ENCODE results near the gene SLC43A2.
"Not testable (repeated sequence)": the region's sequence is repeated elsewhere in the genome, so short reads cannot be mapped to it uniquely, and the experiment has no call there.

Gene SLC43A2

GRCh38 chr17:1533661-1534325 lies 94.8 kb downstream of the SLC43A2 start:
- DNase-seq: no peak

GRCh38 chr17:1532836-1533602 lies 95.6 kb downstream of the SLC43A2 start:
- DNase-seq: no peak

GRCh38 chr17:1529863-1530262 lies 98.8 kb downstream of the SLC43A2 start:
- DNase-seq: no peak

DNA sequence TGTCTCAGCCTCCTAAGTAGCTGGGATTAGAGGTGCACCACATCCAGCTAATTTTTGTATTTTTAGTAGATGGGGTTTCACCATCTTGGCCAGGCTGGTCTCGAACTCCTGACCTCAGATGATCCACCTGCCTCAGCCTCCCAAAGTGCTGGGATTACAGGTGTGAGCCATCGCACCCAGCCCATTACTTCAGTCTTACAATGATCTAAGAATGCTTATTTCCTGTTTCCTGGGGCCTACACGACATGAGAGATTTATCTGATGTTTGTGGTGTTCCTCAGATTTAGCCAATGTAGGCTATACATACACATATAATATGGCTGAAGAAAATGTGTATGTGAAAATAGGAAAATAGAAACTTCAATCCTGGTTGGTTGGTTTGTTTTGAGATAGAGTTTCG lies 101.8 kb downstream of the SLC43A2 start:
- not testable (repeated sequence) for DNase-seq

- no peak for DNase-seq
Measured at GRCh38 chr17:1522626-1523025, 106.0 kb downstream of the SLC43A2 start.

DNA sequence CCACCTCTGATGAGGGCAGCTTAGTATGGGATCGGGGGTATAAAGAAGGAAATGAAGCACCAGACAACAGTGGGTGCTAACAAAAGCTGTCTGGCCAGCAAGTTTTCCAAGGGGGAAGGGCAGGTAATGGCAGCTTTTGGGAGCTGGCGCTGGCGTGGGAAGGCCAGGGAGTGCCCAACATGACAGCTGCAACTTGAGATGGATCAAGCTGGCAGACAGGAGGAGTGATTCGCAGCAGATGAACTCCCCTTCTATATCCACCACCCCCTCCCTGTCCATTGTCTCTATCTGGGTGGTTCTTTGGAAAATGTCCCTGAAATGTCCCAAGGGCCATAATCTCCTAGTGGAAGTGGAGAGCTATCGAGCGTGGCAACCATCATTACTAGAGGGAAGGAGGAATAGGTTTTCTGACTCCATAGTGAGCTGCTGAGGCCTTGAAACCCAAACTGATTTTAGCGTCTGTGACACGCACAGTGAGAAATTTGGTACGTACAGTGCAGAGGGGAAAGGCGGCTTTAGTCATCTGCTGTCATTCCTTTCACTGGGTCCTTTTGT lies 107.5 kb downstream of the SLC43A2 start:
- no peak for DNase-seq

GRCh38 chr17:1519678-1520077 lies 109.0 kb downstream of the SLC43A2 start:
- no peak for DNase-seq

Measured in NCI-H2171 treated with DMSO at 0.1 percent for 48 hours (cell line).